Activated CD4-positive, alpha-beta memory T cell treated with anti-CD3 and anti-CD28 coated beads, Interleukin-2, amount 10 ng/mL, durations not matched to agents 7 days and 5 days (primary cell): ENCODE results near the gene STK32B. TPM values are rescaled to one million over a fixed set of nuclear protein-coding genes. Genes with fewer than 3 reads are reported as not detected.

ENCODE experiments used
- CTCF ChIA-PET: fragments of 350-600 bp; sonication (Branson Sonifier 250); formaldehyde crosslinking; loops from one replicate; lab custom pipeline; 2021; ENCODE audit warnings: antibody characterized with exemption, inconsistent platforms; lab: Charles Lee
- POLR2A ChIA-PET: fragments of 350-600 bp; sonication (Branson Sonifier 250); formaldehyde crosslinking; loops from one replicate; lab custom pipeline; 2021; ENCODE audit warnings: antibody characterized with exemption; lab: Charles Lee
- DNase-seq: peaks from one replicate; pipeline ENCODE4 v3.0.0-alpha.2; 2020
- H3K27ac Mint-ChIP-seq: one replicate; pipeline ENCODE4 v1.8.0; 2021; ENCODE audit warnings: mild to moderate bottlenecking, mixed read lengths
- H3K27me3 Mint-ChIP-seq: one replicate; pipeline ENCODE4 v1.8.0; 2021; ENCODE audit warnings: mixed read lengths
- H3K36me3 Mint-ChIP-seq: one replicate; pipeline ENCODE4 v1.8.0; 2021; ENCODE audit warnings: low read depth, mixed read lengths
- H3K4me1 Mint-ChIP-seq: one replicate; pipeline ENCODE4 v1.8.0; 2021; ENCODE audit warnings: mixed read lengths
- H3K4me3 Mint-ChIP-seq: one replicate; pipeline ENCODE4 v1.8.0; 2021; ENCODE audit warnings: mild to moderate bottlenecking, mixed read lengths
- H3K9me3 Mint-ChIP-seq: one replicate; pipeline ENCODE4 v1.8.0; 2021; ENCODE audit warnings: mixed read lengths
- total RNA-seq, 2 experiments: library from RNA; stranded (reverse); gene quantifications; one replicate each; pipeline ENCODE4 v1.2.3, GENCODE V29; 2021

Gene STK32B
- total RNA-seq, 2 experiments from 2014 or later: not detected

- Mint-ChIP-seq H3K36me3 (no peaks in the 10 kb centered on the region), H3K27ac (no peak within 1 kb of the TSS), H3K9me3 (no peaks in the 10 kb centered on the region), H3K27me3 (peaks cover 4% of the 10 kb centered on the region), H3K4me3 (no peak within 1 kb of the TSS), H3K4me1 (no peaks in the 10 kb centered on the region)
- CTCF ChIA-PET: no interaction called here
- no peak for DNase-seq
- POLR2A ChIA-PET: no interaction called here
Observed at GRCh38 chr4:5019274-5019673, 32.0 kb upstream of the STK32B start, which contains the start of gene CYTL1. Gene CYTL1 (minus strand): TSS chr4:5019458. CDS start chr4:5019445, 13 bp downstream.

GRCh38 chr4:5019796-5020195 lies 31.5 kb upstream of the STK32B start:
- H3K4me1 Mint-ChIP-seq: no peaks in the 10 kb centered on the region
- POLR2A ChIA-PET: no interaction called here

GRCh38 chr4:5020341-5020740 lies 30.9 kb upstream of the STK32B start:
- Mint-ChIP-seq H3K27me3 (peaks cover 4% of the 10 kb centered on the region), H3K4me1 (no peaks in the 10 kb centered on the region), H3K27ac (no peak overlapping the region), H3K36me3 (no peaks in the 10 kb centered on the region), H3K9me3 (no peaks in the 10 kb centered on the region), H3K4me3 (no peak overlapping the region)
- ChIA-PET POLR2A (no interaction called here), CTCF (no interaction called here)
- no peak for DNase-seq

More at GRCh38 chr4:5019796-5020195, 31.5 kb upstream of the STK32B start:
- CTCF ChIA-PET: no interaction called here
- Mint-ChIP-seq H3K9me3 (no peaks in the 10 kb centered on the region), H3K27ac (no peak overlapping the region), H3K4me3 (no peak overlapping the region), H3K36me3 (no peaks in the 10 kb centered on the region), H3K27me3 (peaks cover 4% of the 10 kb centered on the region)
- DNase-seq: no peak

GRCh38 chr4:5021546-5021945 lies 29.7 kb upstream of the STK32B start:
- Mint-ChIP-seq H3K4me1 (no peaks in the 10 kb centered on the region), H3K27ac (no peak overlapping the region), H3K36me3 (no peaks in the 10 kb centered on the region), H3K27me3 (peaks cover 4% of the 10 kb centered on the region), H3K4me3 (no peak overlapping the region), H3K9me3 (no peaks in the 10 kb centered on the region)
- ChIA-PET POLR2A (no interaction called here), CTCF (no interaction called here)
- no peak for DNase-seq

GRCh38 chr4:5024673-5025072 lies 26.6 kb upstream of the STK32B start:
- H3K27me3 Mint-ChIP-seq: no peaks in the 10 kb centered on the region
- CTCF ChIA-PET: no interaction called here
- DNase-seq: no peak
- no peak overlapping the region for H3K4me3 Mint-ChIP-seq
- H3K4me1 Mint-ChIP-seq: no peaks in the 10 kb centered on the region
- H3K9me3 Mint-ChIP-seq: no peaks in the 10 kb centered on the region
- no peak overlapping the region for H3K27ac Mint-ChIP-seq
- POLR2A ChIA-PET: no interaction called here
- no peaks in the 10 kb centered on the region for H3K36me3 Mint-ChIP-seq

GRCh38 chr4:5026371-5026770 lies 24.9 kb upstream of the STK32B start:
- Mint-ChIP-seq H3K27ac (no peak overlapping the region), H3K27me3 (no peaks in the 10 kb centered on the region), H3K9me3 (no peaks in the 10 kb centered on the region), H3K4me3 (no peak overlapping the region), H3K36me3 (no peaks in the 10 kb centered on the region), H3K4me1 (no peaks in the 10 kb centered on the region)
- DNase-seq: no peak
- POLR2A ChIA-PET: no interaction called here
- CTCF ChIA-PET: no interaction called here

- Mint-ChIP-seq H3K4me1 (no peaks in the 10 kb centered on the region), H3K36me3 (no peaks in the 10 kb centered on the region), H3K9me3 (no peaks in the 10 kb centered on the region), H3K4me3 (no peak overlapping the region), H3K27ac (no peak overlapping the region), H3K27me3 (no peaks in the 10 kb centered on the region)
- no peak for DNase-seq
- POLR2A ChIA-PET: no interaction called here
- CTCF ChIA-PET: no interaction called here
Observed at GRCh38 chr4:5027346-5027745, 23.9 kb upstream of the STK32B start.

GRCh38 chr4:5028480-5028879 lies 22.8 kb upstream of the STK32B start:
- Mint-ChIP-seq H3K27me3 (no peaks in the 10 kb centered on the region), H3K4me1 (no peaks in the 10 kb centered on the region), H3K27ac (no peak overlapping the region), H3K36me3 (no peaks in the 10 kb centered on the region), H3K4me3 (no peak overlapping the region), H3K9me3 (no peaks in the 10 kb centered on the region)
- ChIA-PET POLR2A (no interaction called here), CTCF (no interaction called here)
- DNase-seq: no peak

GRCh38 chr4:5029447-5029846 lies 21.8 kb upstream of the STK32B start:
- Mint-ChIP-seq H3K27ac (no peak overlapping the region), H3K9me3 (no peaks in the 10 kb centered on the region), H3K36me3 (no peaks in the 10 kb centered on the region), H3K27me3 (no peaks in the 10 kb centered on the region), H3K4me1 (no peaks in the 10 kb centered on the region), H3K4me3 (no peak overlapping the region)
- no peak for DNase-seq
- ChIA-PET CTCF (no interaction called here), POLR2A (no interaction called here)

- H3K4me3 Mint-ChIP-seq: no peak overlapping the region
- CTCF ChIA-PET: no interaction called here
- no peaks in the 10 kb centered on the region for H3K9me3 Mint-ChIP-seq
- no peaks in the 10 kb centered on the region for H3K36me3 Mint-ChIP-seq
- no peak for DNase-seq
- POLR2A ChIA-PET: no interaction called here
- H3K4me1 Mint-ChIP-seq: no peaks in the 10 kb centered on the region
- no peak overlapping the region for H3K27ac Mint-ChIP-seq
- H3K27me3 Mint-ChIP-seq: no peaks in the 10 kb centered on the region
Observed at GRCh38 chr4:5030221-5030620, 21.1 kb upstream of the STK32B start.

- DNase-seq: no peak
- POLR2A ChIA-PET: no interaction called here
- H3K36me3 Mint-ChIP-seq: no peaks in the 10 kb centered on the region
- no peaks in the 10 kb centered on the region for H3K27me3 Mint-ChIP-seq
- no peak overlapping the region for H3K27ac Mint-ChIP-seq
- CTCF ChIA-PET: no interaction called here
- H3K4me1 Mint-ChIP-seq: no peaks in the 10 kb centered on the region
- no peak overlapping the region for H3K4me3 Mint-ChIP-seq
- H3K9me3 Mint-ChIP-seq: no peaks in the 10 kb centered on the region
Observed at GRCh38 chr4:5030927-5031326, 20.4 kb upstream of the STK32B start.

- Mint-ChIP-seq H3K4me1 (no peaks in the 10 kb centered on the region), H3K36me3 (no peaks in the 10 kb centered on the region), H3K4me3 (no peak overlapping the region), H3K27ac (no peak overlapping the region), H3K27me3 (no peaks in the 10 kb centered on the region), H3K9me3 (no peaks in the 10 kb centered on the region)
- ChIA-PET POLR2A (no interaction called here), CTCF (interaction anchor here (0.7 kb wide), 1 partner anchor 347 kb away, joined by 3 read pairs; no protein-coding TSS in a partner anchor)
- DNase-seq: no peak
Observed at GRCh38 chr4:5032813-5033212, 18.5 kb upstream of the STK32B start.

- no peaks in the 10 kb centered on the region for H3K36me3 Mint-ChIP-seq
Observed at GRCh38 chr4:5033281-5033841, 17.9 kb upstream of the STK32B start.

GRCh38 chr4:5034206-5034605 lies 17.1 kb upstream of the STK32B start:
- H3K4me1 Mint-ChIP-seq: no peaks in the 10 kb centered on the region
- no peaks in the 10 kb centered on the region for H3K9me3 Mint-ChIP-seq
- H3K36me3 Mint-ChIP-seq: no peaks in the 10 kb centered on the region
- CTCF ChIA-PET: no interaction called here
- no peak overlapping the region for H3K4me3 Mint-ChIP-seq
- no peak for DNase-seq
- H3K27me3 Mint-ChIP-seq: no peaks in the 10 kb centered on the region
- POLR2A ChIA-PET: no interaction called here
- H3K27ac Mint-ChIP-seq: no peak overlapping the region

More at GRCh38 chr4:5033281-5033841, 17.9 kb upstream of the STK32B start:
- DNase-seq: no peak
- POLR2A ChIA-PET: no interaction called here
- Mint-ChIP-seq H3K9me3 (no peaks in the 10 kb centered on the region), H3K4me3 (no peak overlapping the region), H3K27me3 (no peaks in the 10 kb centered on the region), H3K27ac (no peak overlapping the region), H3K4me1 (no peaks in the 10 kb centered on the region)
- CTCF ChIA-PET: no interaction called here
